Esophagus squamous epithelium (tissue), 5 donors: ENCODE results near the gene ZDHHC7. TPM values are rescaled to one million over a fixed set of nuclear protein-coding genes. Genes with fewer than 3 reads are reported as not detected.

ENCODE experiments used
- DNase-seq: peaks from one replicate; lab custom pipeline; 2025; lab: John Stamatoyannopoulos, UW
- H3K27ac ChIP-seq, 4 donors: fragments of 200-600 bp; sonication (generic); one replicate each; pipeline ENCODE4 v1.5.1; 2016 to 2019; ENCODE audit warnings: mild to moderate bottlenecking in 1 of 4
- H3K27me3 ChIP-seq, 4 donors: fragments of 200-600 bp; sonication (generic); 1 replicate in 3 of 4; 2 replicates in 1 of 4; pipeline versions ENCODE4 v1.5.1 to v1.6.0; 2017 to 2021; ENCODE audit warnings: antibody characterized with exemption in 1 of 4
- H3K36me3 ChIP-seq, 3 donors: fragments of 200-600 bp; sonication (generic); one replicate each; pipeline ENCODE4 v1.5.1; 2016 to 2019
- H3K4me1 ChIP-seq, 3 donors: fragments of 200-600 bp; sonication (generic); one replicate each; pipeline ENCODE4 v1.5.1; 2017 to 2019
- H3K4me3 ChIP-seq, 4 donors: fragments of 200-600 bp; sonication (generic); 1 replicate in 3 of 4; 2 replicates in 1 of 4; pipeline ENCODE4 v1.5.1; 2016 to 2019; ENCODE audit warnings: mild to moderate bottlenecking in 2 of 4, moderate library complexity in 1 of 4
- H3K9me3 ChIP-seq, 3 donors: fragments of 200-600 bp; sonication (generic); one replicate each; pipeline ENCODE4 v1.5.1; 2016 to 2019
- CTCF ChIP-seq, 6 experiments: fragments of 450-650 bp in 4 of 6; fragments of 200-600 bp in 2 of 6; sonication (generic) in 2 of 6; IDR thresholded peaks; one replicate each; pipeline ENCODE4 v1.5.1; 2016 to 2019; ENCODE audit warnings: antibody characterized with exemption in 6 of 6, mild to moderate bottlenecking in 4 of 6, moderate library complexity in 4 of 6
- POLR2A ChIP-seq, 4 donors: fragments of 450-650 bp; IDR thresholded peaks; one replicate each; pipeline ENCODE4 v1.6.1; 2017; ENCODE audit warnings: antibody characterized with exemption in 4 of 4, mild to moderate bottlenecking in 4 of 4, moderate library complexity in 3 of 4
- WGBS, 2 donors: methylation state at CpG; one replicate each; pipeline ENCODE4 v1.1.5; 2018; 5-methylcytosine and 5-hydroxymethylcytosine counted together
- intact Hi-C: fragments of 100-400 bp; cut with DNase I; formaldehyde crosslinking; loops from one replicate; pipeline ENCODE4 v1.15.0; 2022
- total RNA-seq, 4 donors: library from RNA; depleted of rRNA; stranded (reverse); fragments of >200 nt; gene quantifications; one replicate each; pipeline ENCODE4 v1.1.0, GENCODE V29; 2016
- donor health status: DM: yes; HTN: yes; CAD: no.

ZDHHC7 gene
- total RNA-seq, 4 donors from 2014 or later: 31.2 to 41.2 (median 38.6) TPM

- intact Hi-C loops: no loop called here
- DNase-seq: no peak
- H3K9me3 ChIP-seq: no peaks in the 10 kb centered on the region
- peaks cover 0 to 18% (median 10%) of the 10 kb centered on the region in 3 donors for H3K4me1 ChIP-seq
- H3K4me3 ChIP-seq: no peak overlapping the region
- no peak overlapping the region for H3K27ac ChIP-seq
- TF ChIP-seq POLR2A (IDR thresholded peaks at IDR 0.05) (no peak), CTCF (IDR thresholded peaks at IDR 0.05) (no peak)
- H3K27me3 ChIP-seq: no peaks in the 10 kb centered on the region
- 75 to 83% methylated on average over 19 of the region's 19 CpGs for WGBS, 2 donors
- no peaks in the 10 kb centered on the region for H3K36me3 ChIP-seq
Measured at GRCh38 chr16:85018529-85019236, 7.3 kb upstream of the ZDHHC7 start.

- H3K27ac ChIP-seq: no peak overlapping the region
- intact Hi-C loops: no loop called here
- H3K27me3 ChIP-seq: no peaks in the 10 kb centered on the region
- no peaks in the 10 kb centered on the region for H3K36me3 ChIP-seq
- TF ChIP-seq CTCF (IDR thresholded peaks at IDR 0.05) (no peak), POLR2A (IDR thresholded peaks at IDR 0.05) (no peak)
- no peak for DNase-seq
- no peak overlapping the region for H3K4me3 ChIP-seq
- WGBS, 2 donors: 67 to 71% methylated on average over 8 of the region's 8 CpGs
- peaks cover 0 to 18% (median 10%) of the 10 kb centered on the region in 3 donors for H3K4me1 ChIP-seq
- no peaks in the 10 kb centered on the region for H3K9me3 ChIP-seq
Measured at GRCh38 chr16:85017633-85018032, 6.3 kb upstream of the ZDHHC7 start.

- DNase-seq: no peak
- WGBS, 2 donors: 66 to 74% methylated on average over 4 of the region's 4 CpGs
Measured at GRCh38 chr16:85017151-85017550, 5.8 kb upstream of the ZDHHC7 start.

GRCh38 chr16:85015481-85016187, 4.3 kb upstream of the ZDHHC7 start:
- no peak overlapping the region for H3K27ac ChIP-seq
- WGBS, 2 donors: 79 to 84% methylated on average over 3 to 5 of the region's 5 CpGs
- DNase-seq: no peak
- H3K9me3 ChIP-seq: no peaks in the 10 kb centered on the region
- no peak overlapping the region for H3K4me3 ChIP-seq
- TF ChIP-seq POLR2A (IDR thresholded peaks at IDR 0.05) (no peak), CTCF (IDR thresholded peaks at IDR 0.05) (no peak)
- no peaks in the 10 kb centered on the region for H3K36me3 ChIP-seq
- no peaks in the 10 kb centered on the region for H3K27me3 ChIP-seq
- H3K4me1 ChIP-seq: peaks cover 4 to 26% (median 10%) of the 10 kb centered on the region in 3 donors
- intact Hi-C loops: no loop called here

More at GRCh38 chr16:85017151-85017550, 5.8 kb upstream of the ZDHHC7 start:
- no peaks in the 10 kb centered on the region for H3K36me3 ChIP-seq
- no peak overlapping the region for H3K27ac ChIP-seq
- no peak overlapping the region for H3K4me3 ChIP-seq
- H3K27me3 ChIP-seq: no peaks in the 10 kb centered on the region
- no peaks in the 10 kb centered on the region for H3K9me3 ChIP-seq
- H3K4me1 ChIP-seq: peaks cover 0 to 19% (median 10%) of the 10 kb centered on the region in 3 donors
- TF ChIP-seq CTCF (IDR thresholded peaks at IDR 0.05) (no peak), POLR2A (IDR thresholded peaks at IDR 0.05) (no peak)
- intact Hi-C loops: no loop called here

GRCh38 chr16:85014311-85014710, 3.0 kb upstream of the ZDHHC7 start:
- intact Hi-C loops: no loop called here
- 69 to 73% methylated on average over 2 of the region's 2 CpGs for WGBS, 2 donors
- H3K4me3 ChIP-seq: no peak overlapping the region
- DNase-seq: no peak
- no peaks in the 10 kb centered on the region for H3K27me3 ChIP-seq
- peaks cover 11 to 28% (median 14%) of the 10 kb centered on the region in 3 donors for H3K4me1 ChIP-seq
- no peak overlapping the region for H3K27ac ChIP-seq
- no peak for TF ChIP-seq POLR2A (IDR thresholded peaks at IDR 0.05)
- no peak for TF ChIP-seq CTCF (IDR thresholded peaks at IDR 0.05)
- no peaks in the 10 kb centered on the region for H3K36me3 ChIP-seq
- no peaks in the 10 kb centered on the region for H3K9me3 ChIP-seq
